HG03558 (cell line): ENCODE results near the gene CTBP2.
"Not testable (repeated sequence)": the region's sequence is repeated elsewhere in the genome, so short reads cannot be mapped to it uniquely, and the experiment has no call there.

Experiments
- ATAC-seq: cut with Tn5 transposase; IDR thresholded peaks from one replicate; pipeline ENCODE4 v1.9.1; 2021; ENCODE audit warnings: moderate number of reproducible peaks; ENCODE audit not compliant: unreplicated experiment; ENCODE audit errors: extremely low read depth

CTBP2 gene

GRCh38 chr10:125160856-125161706 lies 718 bp upstream of the CTBP2 start:
- no peak for ATAC-seq

GRCh38 chr10:125159486-125159931 lies 854 bp downstream of the CTBP2 start:
- ATAC-seq: no peak

- ATAC-seq: no peak
These were observed 1.5 kb downstream of the CTBP2 start for GRCh38 chr10:125158601-125159485.

GRCh38 chr10:125158275-125158600 lies 2.1 kb downstream of the CTBP2 start:
- ATAC-seq: no peak

- no peak for ATAC-seq
These were observed 2.9 kb downstream of the CTBP2 start for GRCh38 chr10:125157505-125157904.

GRCh38 chr10:125156739-125157480 lies 3.5 kb downstream of the CTBP2 start:
- no peak for ATAC-seq

GRCh38 chr10:125156196-125156595 lies 4.2 kb downstream of the CTBP2 start:
- no peak for ATAC-seq

GRCh38 chr10:125155101-125155500 lies 5.3 kb downstream of the CTBP2 start:
- no peak for ATAC-seq

- no peak for ATAC-seq
These were observed 5.8 kb downstream of the CTBP2 start for GRCh38 chr10:125154529-125154928.

- no peak for ATAC-seq
These were observed 6.5 kb downstream of the CTBP2 start for GRCh38 chr10:125153703-125154490.

GRCh38 chr10:125152450-125153368 lies 7.7 kb downstream of the CTBP2 start:
- no peak for ATAC-seq

GRCh38 chr10:125151553-125152449 lies 8.6 kb downstream of the CTBP2 start:
- no peak for ATAC-seq

GRCh38 chr10:125151170-125151552 lies 9.2 kb downstream of the CTBP2 start:
- ATAC-seq: no peak

- not testable (repeated sequence) for ATAC-seq
These were observed 9.8 kb downstream of the CTBP2 start for GRCh38 chr10:125150376-125151083.

- ATAC-seq: no peak
These were observed 10.7 kb downstream of the CTBP2 start for GRCh38 chr10:125149680-125150047.

GRCh38 chr10:125149036-125149679 lies 11.2 kb downstream of the CTBP2 start:
- ATAC-seq: no peak

GRCh38 chr10:125148528-125148927 lies 11.8 kb downstream of the CTBP2 start:
- ATAC-seq: no peak
